Measurements from ENCODE around the gene TLCD4. TPM values are rescaled to one million over a fixed set of nuclear protein-coding genes. Genes with fewer than 3 reads are reported as not detected.

TLCD4 gene
- total and polyA plus RNA-seq, 2 of the 8 experiments (the other 6 are each of a cell fraction or from before 2014, with no cell fraction given), result 0.79 to 4.2 TPM

DNA sequence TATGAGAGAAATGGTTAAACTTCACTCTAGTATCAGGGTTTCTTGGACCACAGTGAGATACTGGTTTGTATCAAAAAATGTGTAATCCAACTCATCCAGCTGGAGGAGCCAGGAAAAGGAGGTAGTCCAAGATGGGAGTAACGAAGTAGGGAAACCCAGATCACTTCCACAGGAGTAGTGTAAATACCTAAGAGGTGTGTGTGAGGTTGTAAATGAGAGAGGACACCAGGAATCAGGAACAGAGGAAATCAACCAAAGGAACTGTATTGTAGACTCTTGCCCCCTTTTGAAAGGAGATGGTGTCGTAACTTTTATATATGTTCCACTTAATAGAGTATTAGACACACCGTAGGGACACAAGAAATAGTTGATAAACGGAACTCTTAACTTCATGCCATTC is 19.7 kb upstream of the TLCD4 start:
- Histone ChIP-seq H3K27ac (ENCODE audit: low read depth, low read length) (no peak overlapping the region), H3K23ac (ENCODE audit: insufficient read length) (no peak overlapping the region), H3K14ac (ENCODE audit: insufficient read length) (no peak overlapping the region), H2BK5ac (ENCODE audit: low read depth, low read length) (no peak overlapping the region), H3K36me3 (ENCODE audit: control insufficient read depth in 2 of 4, insufficient read depth in 4 of 4, low read length in 3 of 4) (no peaks in the 10 kb centered on the region), H2BK12ac (ENCODE audit: low read depth, low read length) (no peak overlapping the region), H3K4me1 (replicated peaks in 1 of 4; ENCODE audit: control insufficient read depth in 3 of 4, insufficient read depth in 4 of 4, low read length in 3 of 4) (no peaks in the 10 kb centered on the region), H4K20me1 (replicated peaks in 1 of 2; ENCODE audit: control insufficient read depth in 1 of 2, insufficient read depth in 2 of 2, low read length in 2 of 2) (no peaks in the 10 kb centered on the region), H3K79me2 (ENCODE audit: control insufficient read depth in 1 of 2, insufficient read depth in 2 of 2, low read length in 2 of 2) (no peaks in the 10 kb centered on the region), H3K4me2 (ENCODE audit: insufficient read depth in 1 of 2, low read depth in 2 of 2, low read length in 2 of 2) (no peak overlapping the region), H4K5ac (ENCODE audit: insufficient read length, low read depth, low read length) (no peak overlapping the region), H2BK15ac (ENCODE audit: low read length) (no peak overlapping the region), H3K27me3 (replicated peaks in 1 of 4; ENCODE audit: control insufficient read depth in 3 of 4, extremely low read depth in 1 of 4, insufficient read depth in 3 of 4, low read length in 3 of 4) (no peaks in the 10 kb centered on the region; a peak in 1 of 7 replicates), H3K4me3 (ENCODE audit: extremely low read depth in 1 of 4, insufficient read depth in 2 of 4, low read depth in 3 of 4, low read length in 4 of 4) (no peak overlapping the region), H4K91ac (replicated peaks; ENCODE audit: insufficient read length, low read length) (no peak overlapping the region), H2BK20ac (ENCODE audit: low read length) (no peak overlapping the region), H2AK5ac (ENCODE audit: low read depth, low read length) (no peak overlapping the region), H3K9me3 (ENCODE audit: insufficient read depth in 2 of 2, low read depth in 1 of 2, low read length in 1 of 2) (no peaks in the 10 kb centered on the region), H3K9ac (replicated peaks in 1 of 4; ENCODE audit: extremely low read depth in 1 of 4, low read depth in 3 of 4, low read length in 3 of 4) (no peak overlapping the region), H2BK120ac (replicated peaks; ENCODE audit: low read depth, low read length) (no peak overlapping the region), H3K4ac (replicated peaks; ENCODE audit: insufficient read length, low read depth, low read length) (no peak overlapping the region), H2AFZ (ENCODE audit: low read length) (no peak overlapping the region), H3K23me2 (ENCODE audit: low read depth, low read length) (no peaks in the 10 kb centered on the region), H4K8ac (ENCODE audit: extremely low read depth, insufficient read depth, low read length) (no peak overlapping the region), H3K79me1 (ENCODE audit: low read depth, low read length) (no peaks in the 10 kb centered on the region), H3K56ac (replicated peaks; ENCODE audit: insufficient read length, low read depth, low read length) (no peak overlapping the region), H3K18ac (ENCODE audit: extremely low read depth, low read length) (no peak overlapping the region)
- ChIA-PET CTCF (ENCODE audit: partially characterized antibody) (interaction anchor here (1.5 kb wide), 1 partner anchor 13 kb away, joined by 5 read pairs; no protein-coding TSS in a partner anchor), POLR2A (ENCODE audit: partially characterized antibody) (no interaction called here)
- WGBS, 2 experiments (ENCODE audit: extremely low coverage in 1 of 2, insufficient coverage in 1 of 2, insufficient read length in 1 of 2, insufficient replicate concordance in 2 of 2, low coverage in 1 of 2, low lambda C conversion rate in 2 of 2, missing lambda C conversion rate in 1 of 2), result 81% methylated on average over 4 of the region's 4 CpGs; no CpG with 5 or more reads in 1 of the 2 experiments
- TF ChIP-seq, protein P1, sequence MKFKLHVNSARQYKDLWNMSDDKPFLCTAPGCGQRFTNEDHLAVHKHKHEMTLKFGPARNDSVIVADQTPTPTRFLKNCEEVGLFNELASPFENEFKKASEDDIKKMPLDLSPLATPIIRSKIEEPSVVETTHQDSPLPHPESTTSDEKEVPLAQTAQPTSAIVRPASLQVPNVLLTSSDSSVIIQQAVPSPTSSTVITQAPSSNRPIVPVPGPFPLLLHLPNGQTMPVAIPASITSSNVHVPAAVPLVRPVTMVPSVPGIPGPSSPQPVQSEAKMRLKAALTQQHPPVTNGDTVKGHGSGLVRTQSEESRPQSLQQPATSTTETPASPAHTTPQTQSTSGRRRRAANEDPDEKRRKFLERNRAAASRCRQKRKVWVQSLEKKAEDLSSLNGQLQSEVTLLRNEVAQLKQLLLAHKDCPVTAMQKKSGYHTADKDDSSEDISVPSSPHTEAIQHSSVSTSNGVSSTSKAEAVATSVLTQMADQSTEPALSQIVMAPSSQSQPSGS (IDR thresholded peaks at IDR 0.05; ENCODE audit: low read length), result no peak
- no peak for TF ChIP-seq ASH2L (IDR thresholded peaks at IDR 0.05; ENCODE audit: low read length)
- no peak for TF ChIP-seq CHD1 (IDR thresholded peaks at IDR 0.05; ENCODE audit: low read depth, low read length)
- TF ChIP-seq, protein P2, sequence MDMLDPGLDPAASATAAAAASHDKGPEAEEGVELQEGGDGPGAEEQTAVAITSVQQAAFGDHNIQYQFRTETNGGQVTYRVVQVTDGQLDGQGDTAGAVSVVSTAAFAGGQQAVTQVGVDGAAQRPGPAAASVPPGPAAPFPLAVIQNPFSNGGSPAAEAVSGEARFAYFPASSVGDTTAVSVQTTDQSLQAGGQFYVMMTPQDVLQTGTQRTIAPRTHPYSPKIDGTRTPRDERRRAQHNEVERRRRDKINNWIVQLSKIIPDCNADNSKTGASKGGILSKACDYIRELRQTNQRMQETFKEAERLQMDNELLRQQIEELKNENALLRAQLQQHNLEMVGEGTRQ (IDR thresholded peaks at IDR 0.05; ENCODE audit: low read length), result no peak
- no peak for TF ChIP-seq CTBP2 (IDR thresholded peaks at IDR 0.05; ENCODE audit: borderline replicate concordance, insufficient read depth, insufficient read length, low read length)
- FAIRE-seq (no peak), DNase-seq (ENCODE audit: low read depth in 1 of 2, low spot score in 2 of 2) (no peak)

Data from H1 (cell line).